HepG2 (cell line): ENCODE results near the gene DOP1B. TPM values are rescaled to one million over a fixed set of nuclear protein-coding genes. Genes with fewer than 3 reads are reported as not detected.

Source experiments
- ARID5B ChIP-seq: IDR thresholded peaks from 2 replicates; pipeline ENCODE4 v1.4.0; 2020; ENCODE audit warnings: mild to moderate bottlenecking, missing genetic modification reagents
- BCL3 ChIP-seq: sonication (generic); formaldehyde crosslinking; IDR thresholded peaks from 2 replicates; pipeline ENCODE4 v1.5.1; 2020; ENCODE audit warnings: mild to moderate bottlenecking, missing genetic modification reagents, moderate library complexity
- CEBPB ChIP-seq: IDR thresholded peaks from 2 replicates; pipeline ENCODE4 v1.6.1; 2011; ENCODE audit warnings: low read depth, low read length, improper control_type of control experiment, borderline replicate concordance
- GATAD2A ChIP-seq: IDR thresholded peaks from 2 replicates; pipeline ENCODE4 v1.6.1; 2016
- NR2F2 ChIP-seq: IDR thresholded peaks from 2 replicates; pipeline ENCODE4 v1.6.1; 2012; ENCODE audit warnings: low read depth, inconsistent platforms, borderline replicate concordance
- PBX2 ChIP-seq: IDR thresholded peaks from 2 replicates; pipeline ENCODE4 v1.6.1; 2016; ENCODE audit warnings: control low read depth
- RXRB ChIP-seq: IDR thresholded peaks from 2 replicates; pipeline ENCODE4 v1.6.1; 2016; ENCODE audit warnings: borderline replicate concordance, missing genetic modification reagents, missing compliant biosample characterization
- TAF15 ChIP-seq: fragments of 200-400 bp; formaldehyde crosslinking; IDR thresholded peaks from one replicate; pipeline ENCODE4 v1.6.1; 2018; ENCODE audit warnings: mild to moderate bottlenecking, low read depth, low read length; ENCODE audit not compliant: poor library complexity, severe bottlenecking
- YEATS4 ChIP-seq: sonication (generic); formaldehyde crosslinking; IDR thresholded peaks from 2 replicates; pipeline ENCODE4 v1.4.0; 2020; ENCODE audit warnings: missing genetic modification reagents, borderline replicate concordance
- ZNF260 ChIP-seq: sonication (generic); formaldehyde crosslinking; IDR thresholded peaks from 2 replicates; pipeline ENCODE4 v1.4.0; 2020; ENCODE audit warnings: missing genetic modification reagents, low read depth, mild to moderate bottlenecking, borderline replicate concordance
- ZNF432 ChIP-seq: sonication (generic); formaldehyde crosslinking; IDR thresholded peaks from 2 replicates; pipeline ENCODE4 v1.5.0; 2020; ENCODE audit warnings: missing genetic modification reagents, mild to moderate bottlenecking, borderline replicate concordance
- ZNF770 ChIP-seq: sonication (generic); formaldehyde crosslinking; IDR thresholded peaks from 2 replicates; pipeline ENCODE4 v1.5.0; 2020; ENCODE audit warnings: mild to moderate bottlenecking, missing genetic modification reagents
- polyA plus RNA-seq, 8 experiments: library from polyadenylated mRNA; depleted of rRNA in 3 of 8; stranded (reverse) in 7 of 8; unstranded in 1 of 8; fragments of >200 nt; fragmentation: Illumina TruSeq in 4 of 8; extraction: Trizol in 4 of 8; gene quantifications; 2 replicates each; pipeline versions ENCODE4 v1.2.1 to v1.2.3, GENCODE V29; 2011 to 2016; ENCODE audit warnings: low read depth in 4 of 8, missing spikeins in 1 of 8, mixed read lengths in 1 of 8; ENCODE audit not compliant: insufficient read depth in 1 of 8
- total RNA-seq, 5 experiments: library from RNA; depleted of rRNA; stranded (reverse); fragments of >200 nt; fragmentation: Illumina TruSeq; extraction: Trizol; gene quantifications; 2 replicates each; pipeline ENCODE4 v1.2.3, GENCODE V29; 2016; ENCODE audit warnings: low read depth in 1 of 5

The DOP1B gene
- total and polyA plus RNA-seq, 2 of the 13 experiments (the other 11 are each of a cell fraction or from before 2014, with no cell fraction given) = 2.8 to 3.2 TPM

GRCh38 chr21:36149788-36150711 is 6.6 kb upstream of the DOP1B start (continued):
- peak; percentile 23; the same call in 1 of the 2 replicates for TF ChIP-seq ARID5B (CRISPR knock-in tag)
- peak; percentile 64; the same call in 1 of the 2 replicates for TF ChIP-seq PBX2 (CRISPR knock-in tag)
- TF ChIP-seq YEATS4 = no peak
- TF ChIP-seq GATAD2A = 0 out of 2 replicates have a peak, but pooled peaks have one; percentile 39
- 0 out of 2 replicates have a peak, but pooled peaks have one; percentile 33 for TF ChIP-seq NR2F2
- 0 out of 2 replicates have a peak, but pooled peaks have one; percentile 21 for TF ChIP-seq RXRB (CRISPR knock-in tag)
- peak; percentile 83 for TF ChIP-seq CEBPB
- no peak for TF ChIP-seq BCL3 (CRISPR knock-in tag)
- no peak for TF ChIP-seq ZNF432 (CRISPR knock-in tag)
- no peak for TF ChIP-seq ZNF260
- no peak for TF ChIP-seq TAF15
- peak; percentile 38; the same call in 1 of the 2 replicates for TF ChIP-seq ZNF770 (CRISPR knock-in tag)
